HG02571 (cell line): ENCODE results near the gene NECAB2.

Experiments used
- ATAC-seq: cut with Tn5 transposase; IDR thresholded peaks from one replicate; pipeline ENCODE4 v1.9.1; 2021; ENCODE audit warnings: mild to moderate bottlenecking, moderate library complexity; ENCODE audit not compliant: unreplicated experiment

Gene NECAB2

DNA sequence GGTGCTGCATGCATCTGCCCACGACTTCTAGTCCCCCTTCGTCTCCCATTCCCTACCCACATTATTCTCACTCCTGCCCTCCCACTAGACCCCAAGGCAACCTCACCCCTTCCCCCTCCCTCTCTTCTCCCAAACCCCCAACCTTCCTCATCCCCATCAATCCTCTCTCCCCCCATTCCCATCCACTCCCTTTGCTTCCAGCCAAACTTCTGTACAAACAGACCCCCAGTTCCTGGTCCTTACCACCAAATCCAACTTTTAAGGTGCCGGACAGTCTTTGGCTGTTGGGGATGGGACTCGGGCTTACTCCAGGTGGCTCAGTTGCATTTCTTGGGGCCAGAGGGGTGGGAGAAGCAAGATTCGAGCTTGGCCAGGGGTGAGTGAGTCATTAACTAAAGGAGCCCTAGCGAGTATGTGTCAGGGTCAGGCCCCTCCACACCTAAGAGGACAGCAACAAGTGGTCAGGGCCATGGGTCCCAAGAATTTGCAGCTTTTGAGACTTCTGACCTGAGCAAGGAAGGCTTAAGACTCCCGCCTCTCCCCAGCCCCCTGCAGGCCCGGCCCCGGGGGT is 74.3 kb downstream of the NECAB2 start, which contains the start of gene SLC38A8:
TSS of gene SLC38A8 (minus strand) at position 488 of the 571 bp plus-strand sequence. CDS start 638 bp downstream, outside the sequence.
- no peak for ATAC-seq

DNA sequence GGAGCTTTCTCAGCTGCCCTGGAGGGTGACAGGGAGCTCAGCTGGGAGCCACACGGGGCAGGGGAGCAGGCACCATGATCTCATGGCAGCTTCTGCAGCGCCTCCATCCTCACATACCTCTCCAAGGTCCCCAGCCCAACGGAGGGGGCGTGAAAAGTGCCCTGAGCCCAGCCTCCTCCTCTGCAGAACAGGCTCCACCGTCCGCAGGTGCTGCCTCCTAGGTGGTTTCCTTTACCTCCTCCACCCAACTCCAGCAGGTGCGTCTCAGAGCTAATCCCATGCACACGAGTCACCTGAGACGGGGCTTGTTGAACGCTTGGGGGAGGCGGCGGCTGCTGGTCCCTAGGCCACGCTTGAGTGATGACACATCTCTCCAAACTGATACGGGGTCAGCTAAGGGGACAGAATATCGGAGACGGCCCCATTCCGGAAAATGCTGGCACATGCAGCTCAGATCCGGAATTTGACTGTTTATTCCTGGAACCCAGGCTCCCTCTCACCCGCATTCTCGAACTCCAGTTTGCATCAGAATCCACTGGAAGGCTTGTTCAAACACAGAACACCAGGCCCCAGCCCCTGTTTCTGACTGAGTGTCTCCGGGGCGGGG is 74.9 kb downstream of the NECAB2 start:
- no peak for ATAC-seq

DNA sequence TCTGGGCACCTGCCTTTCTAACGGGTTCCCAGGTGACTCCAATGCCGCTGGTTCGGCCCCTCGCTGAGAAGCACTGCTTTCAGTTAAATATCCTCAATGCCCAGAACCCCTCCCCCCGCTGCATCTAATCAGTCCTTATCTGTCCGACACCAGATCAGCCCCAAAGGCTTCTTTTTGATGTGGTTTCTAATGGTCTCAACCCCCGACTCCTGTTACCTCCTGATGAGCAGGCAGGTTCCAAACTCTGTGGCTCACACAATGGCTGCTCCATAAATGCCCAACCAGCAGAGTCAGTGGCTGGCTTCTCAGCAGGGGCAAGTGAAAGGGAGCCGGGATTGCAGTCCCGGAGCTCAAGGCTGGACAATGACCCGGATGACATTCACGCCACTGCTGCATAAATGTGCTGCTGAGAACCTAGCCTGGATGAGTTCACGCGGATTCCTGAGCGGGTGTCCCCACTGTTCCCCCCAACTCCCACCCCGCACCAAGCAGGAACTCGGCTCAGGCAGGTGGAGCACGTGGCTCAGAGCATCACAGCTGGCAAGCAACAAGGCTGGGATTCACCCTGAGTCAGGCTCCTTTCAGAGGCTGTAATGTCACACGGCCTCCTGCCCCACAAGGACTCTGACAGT is 75.6 kb downstream of the NECAB2 start:
- ATAC-seq = no peak

DNA sequence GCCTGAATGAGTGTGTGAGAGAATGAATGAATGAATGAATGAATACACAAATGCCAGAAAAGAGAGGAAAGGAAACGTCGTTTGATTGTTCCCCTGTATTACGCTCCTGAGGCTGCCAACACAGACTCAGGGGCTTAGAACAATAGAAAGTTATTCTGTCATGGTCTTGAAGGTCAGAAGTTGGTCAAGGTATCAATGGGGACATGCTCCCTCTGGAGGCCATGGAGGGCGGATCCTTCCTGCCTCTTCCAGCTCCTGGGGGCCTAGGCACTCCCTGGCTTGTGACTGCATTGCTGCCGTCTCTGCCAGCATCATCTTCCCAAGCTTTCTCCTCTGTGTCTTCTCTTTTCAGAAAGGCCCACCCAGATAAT is 76.1 kb downstream of the NECAB2 start:
- ATAC-seq = no peak

DNA sequence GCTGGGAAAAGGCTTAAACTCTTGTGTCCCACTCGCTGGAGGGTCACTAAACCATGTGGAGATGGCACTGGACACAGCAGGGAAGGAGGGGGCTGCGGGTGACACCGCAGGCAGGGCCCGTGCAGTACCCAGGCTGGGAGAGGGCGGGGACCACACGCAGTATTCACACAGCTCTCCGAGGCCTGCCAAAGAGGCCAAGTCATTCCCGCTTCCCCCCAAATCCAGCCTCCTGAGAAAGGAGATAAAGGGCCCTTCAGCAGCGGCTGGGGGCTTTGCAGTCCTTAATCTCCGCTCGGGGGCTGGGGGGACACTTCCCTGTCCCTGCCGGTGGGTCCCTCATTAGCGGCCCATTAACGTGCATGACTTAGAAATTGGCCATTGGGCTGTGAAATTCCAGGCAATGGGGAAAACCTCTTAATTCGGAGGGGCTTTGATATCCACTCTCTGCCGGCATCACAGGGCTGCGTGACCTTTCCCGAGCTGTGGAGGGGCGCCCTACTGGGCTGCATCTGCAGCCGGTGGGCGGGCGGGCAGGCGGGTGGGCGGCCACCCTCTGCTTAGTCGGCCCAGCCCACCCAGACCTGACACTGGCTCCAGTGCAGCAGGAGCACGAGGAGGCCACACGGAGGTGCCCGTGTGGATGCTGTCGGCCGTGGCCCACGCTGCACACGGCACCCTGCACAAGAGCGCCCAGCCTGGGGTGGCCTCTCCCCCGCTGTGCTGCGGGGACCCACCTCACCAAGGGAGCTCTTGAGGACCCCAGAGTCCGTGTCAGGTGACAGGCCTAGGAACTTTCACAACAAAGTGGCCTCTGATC is 77.2 kb downstream of the NECAB2 start:
- ATAC-seq = no peak

DNA sequence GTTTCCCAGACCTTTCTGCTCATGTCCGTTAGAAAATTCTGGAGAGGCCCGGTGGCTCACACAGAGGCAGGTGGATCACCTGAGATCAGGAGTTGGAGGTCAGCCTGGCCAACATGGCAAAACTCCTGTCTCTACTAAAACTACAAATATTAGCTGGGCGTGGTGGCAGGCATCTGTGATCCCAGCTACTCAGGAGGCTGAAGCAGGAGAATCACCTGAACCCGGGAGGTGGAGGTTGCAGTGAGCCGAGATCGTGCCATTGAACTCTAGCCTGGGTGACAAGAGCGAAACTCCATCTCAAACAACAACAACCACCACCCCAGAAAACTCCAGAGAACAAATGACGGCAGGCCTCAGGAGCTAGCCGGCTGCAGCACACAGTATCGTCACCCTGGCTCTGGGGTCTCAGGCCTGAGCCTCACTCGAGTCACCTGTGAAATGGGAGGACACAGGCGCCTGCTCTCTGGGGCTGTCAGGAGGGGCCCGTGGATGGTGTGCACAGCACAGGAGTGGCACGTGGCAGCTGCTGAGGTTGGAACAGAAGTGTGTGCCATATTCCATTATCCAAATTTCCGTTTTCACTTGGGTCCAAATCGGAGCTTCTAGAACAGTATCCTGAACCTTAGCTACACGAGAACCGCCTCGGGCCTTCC is 77.9 kb downstream of the NECAB2 start:
- no peak for ATAC-seq

DNA sequence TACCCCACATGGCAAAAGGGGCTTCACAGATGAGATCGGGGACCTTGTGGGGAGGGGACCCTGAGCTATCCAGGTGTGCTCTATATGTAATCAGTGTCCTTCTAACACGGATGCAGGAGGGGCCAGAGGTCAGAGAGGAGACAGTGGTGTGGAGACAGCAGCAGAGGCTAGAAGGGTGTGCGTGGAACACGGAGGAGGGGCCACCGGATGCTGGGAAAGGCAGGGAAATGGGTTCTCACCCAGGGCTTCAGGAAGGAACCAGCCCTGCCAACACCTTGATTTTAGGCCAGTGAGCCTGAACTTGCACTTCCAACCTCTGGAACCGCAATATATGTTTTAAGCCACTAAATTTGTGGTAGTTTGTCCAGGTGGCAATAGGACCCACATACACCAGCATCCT is 79.2 kb downstream of the NECAB2 start:
- no peak for ATAC-seq

DNA sequence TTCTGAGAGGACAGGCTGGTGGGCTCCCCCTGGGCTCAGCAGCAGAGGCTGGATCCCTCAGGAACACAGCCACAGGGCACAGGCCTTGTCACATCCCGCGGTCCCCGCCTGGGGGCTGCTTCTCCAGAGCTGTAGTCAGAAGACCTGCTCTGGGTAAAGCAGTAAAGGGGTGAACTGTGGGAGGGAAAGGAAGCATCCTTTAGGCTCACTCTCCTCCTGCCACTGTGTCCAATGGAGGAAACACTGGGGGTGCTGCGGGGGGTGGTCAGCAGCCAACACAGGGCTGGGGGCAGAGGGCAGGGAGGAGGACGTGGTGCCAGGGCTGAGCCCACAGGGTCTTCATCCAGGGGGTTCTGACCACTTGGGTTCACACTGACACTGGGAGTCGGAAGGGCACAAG is 79.6 kb downstream of the NECAB2 start:
- ATAC-seq = no peak

DNA sequence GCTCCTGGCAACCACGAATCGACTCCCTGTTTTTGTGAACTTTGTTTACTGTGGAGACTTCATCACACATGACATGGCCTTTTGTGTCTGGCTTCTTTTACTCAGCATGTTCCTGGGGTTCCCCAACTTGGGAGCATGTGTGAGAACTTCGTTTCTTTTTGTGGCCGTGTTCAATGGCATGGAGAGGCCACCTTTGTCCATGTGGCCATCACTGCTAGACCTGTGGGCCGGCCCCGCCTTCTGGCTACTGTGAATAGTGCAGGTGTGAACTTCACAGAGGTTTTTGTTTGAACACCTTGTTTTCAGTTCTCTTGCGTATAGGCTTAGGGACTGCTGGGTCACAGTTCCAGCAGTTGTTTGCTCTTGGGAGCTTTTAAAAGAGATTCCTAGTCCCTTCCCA is 80.2 kb downstream of the NECAB2 start:
- no peak for ATAC-seq

DNA sequence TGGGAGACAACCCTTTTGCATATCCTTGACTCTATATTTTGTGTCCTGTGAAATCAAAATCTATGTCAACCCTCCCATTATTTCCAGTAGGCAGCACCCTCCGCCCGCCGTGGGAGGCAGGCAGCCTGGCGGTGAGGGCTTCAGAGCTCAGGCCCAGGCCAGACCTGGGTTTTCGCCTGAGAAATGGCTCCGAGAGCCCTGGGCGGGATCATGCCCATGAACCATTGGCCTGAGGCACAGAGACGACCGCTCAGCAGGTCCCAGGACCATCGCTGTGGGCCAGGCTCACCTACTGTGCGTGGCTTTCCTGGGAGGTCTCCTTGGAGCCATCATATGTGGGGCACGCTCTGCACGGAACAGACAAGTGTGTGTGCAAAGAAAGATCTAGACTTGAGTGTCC is 80.8 kb downstream of the NECAB2 start:
- no peak for ATAC-seq

DNA sequence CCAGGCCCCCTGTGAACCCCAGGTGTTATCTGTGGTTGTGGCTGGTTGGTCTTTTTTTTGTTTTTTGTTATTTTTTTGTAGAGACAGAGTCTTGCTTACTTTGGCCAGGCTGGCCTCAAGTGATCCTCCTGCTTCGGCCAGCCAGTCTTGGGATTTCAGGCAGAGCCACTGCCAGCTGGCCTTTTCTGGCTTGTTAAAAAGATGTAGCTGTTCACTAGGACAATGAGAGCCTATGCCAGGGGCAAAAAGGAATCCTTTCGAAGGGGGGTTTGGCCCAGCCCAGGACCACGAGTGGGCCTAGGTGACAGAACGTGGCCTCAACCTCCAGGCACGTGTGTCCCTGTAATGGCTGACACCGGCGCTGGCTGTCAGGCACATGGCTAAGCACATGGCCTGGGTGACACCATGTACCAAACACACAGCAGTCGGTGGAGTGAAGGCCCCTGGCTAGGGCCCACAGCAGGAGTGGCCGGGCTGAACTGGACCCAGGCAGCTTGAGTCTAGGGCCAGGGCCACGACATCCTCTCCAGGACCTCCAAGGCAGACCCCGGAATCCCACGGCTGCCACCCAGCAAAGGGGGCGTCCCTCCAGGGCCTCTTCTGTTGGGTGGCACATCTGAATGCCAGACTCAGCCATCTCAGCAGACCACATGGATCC is 81.5 kb downstream of the NECAB2 start:
- ATAC-seq = no peak

DNA sequence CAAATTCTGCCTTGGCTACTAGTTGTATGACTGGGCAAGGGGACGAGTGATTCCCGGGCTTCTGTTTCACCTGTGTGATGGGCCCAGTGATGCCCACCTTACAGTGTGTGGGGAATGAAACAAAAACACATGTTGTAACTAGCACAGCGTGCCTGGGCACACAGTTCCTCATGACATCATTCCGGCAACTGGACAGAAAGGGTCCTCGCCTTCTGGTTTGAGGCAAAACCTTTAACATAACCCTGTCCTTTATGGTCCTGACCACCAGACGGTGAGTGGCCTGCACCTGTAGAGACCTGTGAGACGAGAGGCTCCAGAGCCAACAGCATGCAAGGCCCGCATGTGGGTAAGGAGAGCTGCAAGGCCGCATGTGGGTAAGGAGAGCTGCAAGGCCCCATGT is 82.3 kb downstream of the NECAB2 start:
- ATAC-seq = no peak

DNA sequence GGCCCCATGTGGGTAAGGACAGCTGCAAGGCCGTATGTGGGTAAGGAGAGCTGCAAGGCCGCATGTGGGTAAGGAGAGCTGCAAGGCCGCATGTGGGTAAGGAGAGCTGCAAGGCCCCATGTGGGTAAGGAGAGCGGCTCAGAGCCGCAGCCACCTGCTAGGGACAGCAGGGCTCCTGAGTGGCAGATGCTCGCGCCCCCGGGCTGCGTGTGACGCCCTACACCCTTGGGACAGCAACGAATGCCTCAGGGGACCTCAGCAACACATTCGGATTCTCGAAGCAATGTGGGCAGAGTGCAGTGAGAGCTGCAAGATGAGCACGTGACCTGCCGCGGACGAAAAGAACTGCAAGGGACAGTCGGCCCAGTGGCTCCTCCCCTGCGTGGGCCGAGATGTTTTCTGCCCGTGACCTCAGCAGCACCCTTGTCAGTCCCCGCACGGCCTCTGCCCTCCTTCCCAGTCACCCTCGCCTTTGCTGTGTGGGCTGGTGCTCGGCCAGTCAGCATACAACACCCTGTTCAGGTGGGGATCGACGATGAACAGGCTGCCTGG is 84.1 kb downstream of the NECAB2 start:
- no peak for ATAC-seq
